Duodenal mucosa (tissue), 2 donors: ENCODE measurements around the gene TMTC3.

Source experiments
- H3K27ac ChIP-seq: one replicate; pipeline ENCODE4 v1.7.0; 2013; ENCODE audit warnings: low read depth, low read length
- H3K27me3 ChIP-seq, 2 donors: one replicate each; pipeline ENCODE4 v1.7.0; 2013; ENCODE audit warnings: low read length in 2 of 2, control low read depth in 1 of 2; ENCODE audit not compliant: insufficient read depth in 2 of 2, control insufficient read depth in 1 of 2
- H3K36me3 ChIP-seq, 2 donors: one replicate each; pipeline ENCODE4 v1.7.0; 2013; ENCODE audit warnings: low read length in 2 of 2, control low read depth in 1 of 2; ENCODE audit not compliant: insufficient read depth in 2 of 2, control insufficient read depth in 1 of 2
- H3K4me1 ChIP-seq, 2 donors: one replicate each; pipeline ENCODE4 v1.7.0; 2013; ENCODE audit warnings: low read length in 2 of 2, control low read depth in 1 of 2; ENCODE audit not compliant: insufficient read depth in 2 of 2, control insufficient read depth in 1 of 2
- H3K4me3 ChIP-seq, 2 donors: one replicate each; pipeline ENCODE4 v1.7.0; 2013; ENCODE audit warnings: low read length in 2 of 2, low read depth in 1 of 2
- H3K9ac ChIP-seq, 2 donors: one replicate each; pipeline ENCODE4 v1.7.0; 2013; ENCODE audit warnings: low read length in 2 of 2, low read depth in 1 of 2
- H3K9me3 ChIP-seq, 2 donors: one replicate each; pipeline ENCODE4 v1.7.0; 2013; ENCODE audit warnings: low read length in 2 of 2, control low read depth in 1 of 2; ENCODE audit not compliant: control insufficient read depth in 1 of 2

The TMTC3 gene

DNA sequence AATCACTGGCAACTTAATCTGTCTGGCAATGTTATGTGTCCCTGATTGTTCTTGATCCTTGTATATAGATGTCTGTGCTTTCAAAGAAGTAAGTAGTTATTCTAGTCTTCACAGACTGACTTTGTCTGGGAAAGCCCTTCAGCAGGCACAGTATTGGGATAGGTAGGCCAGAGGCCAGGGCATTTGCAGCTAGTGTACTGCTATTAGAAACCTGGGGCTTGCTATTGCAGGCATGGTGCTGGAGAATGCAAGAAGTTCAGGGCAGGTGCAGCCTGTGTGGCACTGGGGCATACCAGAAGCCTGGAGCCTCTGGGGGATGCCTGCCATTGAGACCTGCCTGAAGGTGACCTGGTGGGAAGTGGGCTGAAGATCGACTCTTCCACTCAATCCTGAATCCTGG, 96.3 kb downstream of the TMTC3 start:
- Histone ChIP-seq H3K9me3 (no peaks in the 10 kb centered on the region), H3K9ac (no peak overlapping the region), H3K27me3 (no peaks in the 10 kb centered on the region), H3K4me3 (no peak overlapping the region), H3K27ac (no peak overlapping the region), H3K36me3 (no peaks in the 10 kb centered on the region), H3K4me1 (no peaks in the 10 kb centered on the region)

DNA sequence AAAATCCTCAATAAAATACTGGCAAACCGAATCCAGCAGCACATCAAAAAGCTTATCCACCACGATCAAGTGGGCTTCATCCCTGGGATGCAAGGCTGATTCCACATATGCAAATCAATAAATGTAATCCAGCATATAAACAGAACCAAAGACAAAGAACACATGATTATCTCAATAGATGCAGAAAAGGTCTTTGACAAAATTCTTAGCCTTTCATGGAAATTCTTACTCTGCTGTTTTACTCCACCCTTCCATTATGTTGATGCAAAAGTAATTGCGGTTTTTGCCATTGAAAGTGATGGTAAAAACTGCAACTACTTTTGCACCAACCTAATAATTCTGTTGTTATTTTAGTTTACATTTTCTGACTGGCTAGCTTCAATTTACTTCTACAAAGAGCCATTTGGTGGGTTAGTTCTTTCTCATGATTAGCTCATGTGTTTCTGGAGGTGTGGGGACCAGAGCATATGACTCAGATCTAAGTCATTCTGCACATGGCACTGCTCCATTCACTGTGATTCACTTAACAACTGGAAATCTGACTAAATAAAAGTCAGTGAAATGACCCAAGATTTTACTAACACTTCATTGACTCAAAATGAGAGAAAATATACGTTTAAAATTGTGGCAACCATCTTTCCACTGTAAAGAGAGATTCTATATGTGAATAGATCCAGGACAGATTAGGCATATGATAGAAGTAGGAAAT, 99.9 kb downstream of the TMTC3 start:
- Histone ChIP-seq H3K27ac (no peak overlapping the region), H3K27me3 (no peaks in the 10 kb centered on the region), H3K9me3 (no peaks in the 10 kb centered on the region)

DNA sequence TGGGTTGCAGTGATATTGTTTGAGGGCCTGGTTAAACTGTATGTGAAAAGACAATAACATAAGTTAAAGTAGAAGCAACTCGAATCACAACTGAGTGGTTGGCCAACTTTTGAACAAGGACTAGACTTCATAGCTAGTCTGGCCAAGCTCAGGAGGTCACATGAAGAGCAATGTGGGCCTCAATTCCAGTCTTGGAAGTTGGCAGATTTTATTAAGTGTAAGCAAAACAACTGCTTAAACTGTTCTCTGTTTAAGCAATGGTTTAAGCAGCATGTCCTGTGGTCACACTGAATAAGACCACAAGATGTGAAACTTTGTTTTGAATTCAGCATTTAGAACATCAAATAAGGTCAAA, 100.4 kb downstream of the TMTC3 start:
- Histone ChIP-seq H3K36me3 (no peaks in the 10 kb centered on the region), H3K4me1 (no peaks in the 10 kb centered on the region), H3K9me3 (no peaks in the 10 kb centered on the region), H3K9ac (no peak overlapping the region), H3K27ac (no peak overlapping the region), H3K27me3 (no peaks in the 10 kb centered on the region), H3K4me3 (no peak overlapping the region)

More for the DNA sequence above, 99.9 kb downstream of the TMTC3 start:
- Histone ChIP-seq H3K36me3 (no peaks in the 10 kb centered on the region), H3K4me3 (no peak overlapping the region), H3K9ac (no peak overlapping the region), H3K4me1 (no peaks in the 10 kb centered on the region)

DNA sequence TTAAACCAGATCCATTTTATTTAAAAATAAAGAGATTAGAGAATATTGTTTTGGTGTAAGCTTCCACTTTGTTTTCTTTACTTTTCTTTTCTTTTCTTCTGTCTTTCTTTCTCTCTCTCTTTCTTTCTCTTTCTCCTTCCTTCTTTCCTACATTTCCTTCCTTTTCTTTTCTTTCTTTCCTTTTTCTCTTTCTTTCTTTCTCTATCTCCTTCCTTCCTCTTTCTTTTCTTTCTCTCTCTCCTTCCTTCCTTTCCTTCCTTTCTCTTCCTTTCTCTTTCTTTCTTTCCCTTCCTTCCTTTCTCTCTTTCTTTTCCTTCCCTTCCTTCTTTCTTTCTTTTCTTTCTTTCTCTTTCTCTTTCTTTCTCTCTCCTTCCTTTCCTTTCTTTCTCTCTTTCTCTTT, 100.8 kb downstream of the TMTC3 start:
- H3K36me3 ChIP-seq, result no peaks in the 10 kb centered on the region
- no peak overlapping the region for H3K4me3 ChIP-seq
- no peaks in the 10 kb centered on the region for H3K27me3 ChIP-seq
- H3K9me3 ChIP-seq, result no peaks in the 10 kb centered on the region
- no peak overlapping the region for H3K27ac ChIP-seq
- H3K4me1 ChIP-seq, result no peaks in the 10 kb centered on the region
- no peak overlapping the region for H3K9ac ChIP-seq

DNA sequence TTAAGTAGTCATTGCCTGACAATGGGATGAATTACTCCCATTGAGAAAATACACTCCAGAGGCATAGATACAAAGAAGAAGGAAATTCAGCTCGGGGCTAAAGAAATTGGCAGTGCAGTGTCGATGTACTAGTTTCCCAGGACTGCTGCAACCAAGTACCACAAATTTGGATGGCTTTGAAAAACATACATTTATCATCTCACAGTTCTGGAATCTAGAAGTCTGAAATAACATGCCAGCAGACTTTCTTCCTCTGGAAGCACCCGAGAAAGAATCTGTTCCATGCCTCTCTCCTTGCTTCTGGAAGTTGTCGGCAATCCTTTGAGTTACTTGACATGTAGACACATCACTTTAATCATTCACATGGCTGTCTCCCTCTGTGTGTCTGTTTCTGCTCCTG, 101.9 kb downstream of the TMTC3 start:
- Histone ChIP-seq H3K36me3 (no peaks in the 10 kb centered on the region), H3K4me3 (no peak overlapping the region), H3K27ac (no peak overlapping the region), H3K27me3 (no peaks in the 10 kb centered on the region), H3K9ac (no peak overlapping the region), H3K9me3 (no peaks in the 10 kb centered on the region), H3K4me1 (no peaks in the 10 kb centered on the region)

DNA sequence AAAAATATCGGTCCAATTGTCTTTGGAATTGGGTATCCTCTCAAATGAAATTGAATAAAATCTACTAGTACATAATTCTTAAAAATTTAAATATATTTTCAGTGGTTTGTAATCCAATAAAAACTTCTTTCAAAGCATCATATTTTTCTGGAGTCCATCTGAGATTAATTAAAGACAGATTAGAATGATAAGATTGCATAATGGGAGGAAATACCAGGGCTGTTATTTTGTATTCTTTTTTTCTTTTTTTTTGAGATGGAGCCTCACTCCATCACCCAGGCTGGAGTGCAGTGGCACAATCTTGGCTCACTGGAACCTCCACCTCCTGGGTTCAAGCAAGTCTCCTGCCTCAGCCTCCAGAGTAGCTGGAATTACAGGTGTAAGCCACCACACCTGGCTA, 103.8 kb downstream of the TMTC3 start:
- H3K9ac ChIP-seq, result no peak overlapping the region
- no peaks in the 10 kb centered on the region for H3K36me3 ChIP-seq
- H3K27ac ChIP-seq, result no peak overlapping the region

DNA sequence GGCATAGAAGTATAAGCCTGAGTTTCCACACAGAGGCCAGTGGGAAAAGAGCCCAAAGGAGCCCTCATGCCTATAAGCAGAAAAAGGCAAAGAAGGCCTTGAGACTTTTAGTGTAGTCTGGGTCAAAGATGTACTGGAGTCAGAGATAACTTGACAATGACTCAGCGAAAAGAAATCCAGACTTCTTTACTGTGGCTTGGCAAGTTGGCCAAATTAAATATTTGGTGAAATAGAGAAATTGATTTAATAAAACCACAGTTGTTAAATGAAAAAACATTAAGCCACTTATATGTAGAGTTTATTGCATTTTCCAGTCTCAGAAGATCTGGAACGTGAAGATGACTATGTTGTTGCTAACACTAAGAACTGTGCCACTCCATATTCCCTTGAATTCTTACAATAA, 105.1 kb downstream of the TMTC3 start:
- Histone ChIP-seq H3K9me3 (no peaks in the 10 kb centered on the region), H3K27me3 (no peaks in the 10 kb centered on the region), H3K4me3 (no peak overlapping the region), H3K4me1 (no peaks in the 10 kb centered on the region), H3K27ac (no peak overlapping the region), H3K36me3 (no peaks in the 10 kb centered on the region), H3K9ac (no peak overlapping the region)

More for the DNA sequence above, 103.8 kb downstream of the TMTC3 start:
- Histone ChIP-seq H3K4me3 (no peak overlapping the region), H3K9me3 (no peaks in the 10 kb centered on the region), H3K27me3 (no peaks in the 10 kb centered on the region), H3K4me1 (no peaks in the 10 kb centered on the region)

DNA sequence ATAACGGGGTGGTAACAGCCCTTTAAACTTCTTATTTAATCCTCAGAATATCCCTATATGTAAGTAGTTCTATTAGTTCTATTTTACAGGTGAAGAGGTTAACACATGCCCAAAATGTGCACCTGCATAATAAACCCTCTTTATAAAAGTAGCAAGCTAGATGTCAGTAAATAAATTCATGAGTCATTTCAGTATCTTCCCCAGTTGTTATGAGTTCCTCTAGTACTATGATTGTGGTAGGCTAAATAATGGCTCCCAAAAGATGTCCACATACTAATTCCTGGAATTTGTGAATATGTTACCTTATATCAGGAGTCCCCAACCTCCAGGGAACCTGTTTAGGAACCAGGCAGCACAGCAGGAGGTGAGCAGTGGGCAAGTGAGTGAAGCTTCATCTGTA, 106.5 kb downstream of the TMTC3 start:
- Histone ChIP-seq H3K4me3 (no peak overlapping the region), H3K9me3 (no peaks in the 10 kb centered on the region)

More for the DNA sequence above, 106.5 kb downstream of the TMTC3 start:
- no peaks in the 10 kb centered on the region for H3K27me3 ChIP-seq
- H3K27ac ChIP-seq, result no peak overlapping the region
- no peak overlapping the region for H3K9ac ChIP-seq
- H3K4me1 ChIP-seq, result no peaks in the 10 kb centered on the region
- no peaks in the 10 kb centered on the region for H3K36me3 ChIP-seq
